ENCODE results near the gene PPFIA3. TPM values are rescaled to one million over a fixed set of nuclear protein-coding genes. Genes with fewer than 3 reads are reported as not detected.

PPFIA3 gene
- total and polyA plus RNA-seq, 2 of the 8 experiments (the other 6 are each of a cell fraction or from before 2014, with no cell fraction given), result 15.9 to 25.3 TPM

Small RNA genes within 50 kb of the gene (small RNA-seq; reads per million reads assigned to genes)
- not detected for gene RN7SL708P (ENCODE audit: insufficient read depth)

Other genes starting within 250 kb of the PPFIA3 start
- gene PPP1R15A, start 247.1 kb upstream of the PPFIA3 start, total RNA-seq (2021; fragmentation: NEBNext Ultra II Directional; extraction: Animal tissue kit (Norgen Biotek cat#: 25700)), result 12.8 and 14.0 TPM in 2 replicates
- 4.1 and 8.6 TPM in 2 replicates for gene PPP1R15A, start 247.1 kb upstream of the PPFIA3 start, polyA plus RNA-seq (2011; rRNA removed)
- gene TULP2, start 220.8 kb upstream of the PPFIA3 start, total RNA-seq (2021; fragmentation: NEBNext Ultra II Directional; extraction: Animal tissue kit (Norgen Biotek cat#: 25700)), result 1.0 and 1.1 TPM in 2 replicates
- 0.95 and 1.8 TPM in 2 replicates for gene TULP2, start 220.8 kb upstream of the PPFIA3 start, polyA plus RNA-seq (2011; rRNA removed)
- 106 and 111 TPM in 2 replicates for gene NUCB1, start 219.2 kb upstream of the PPFIA3 start, total RNA-seq (2021; fragmentation: NEBNext Ultra II Directional; extraction: Animal tissue kit (Norgen Biotek cat#: 25700))
- 121 and 178 TPM in 2 replicates for gene NUCB1, start 219.2 kb upstream of the PPFIA3 start, polyA plus RNA-seq (2011; rRNA removed)
- 2.2 and 2.7 TPM in 2 replicates for gene DHDH, start 185.8 kb upstream of the PPFIA3 start, total RNA-seq (2021; fragmentation: NEBNext Ultra II Directional; extraction: Animal tissue kit (Norgen Biotek cat#: 25700))
- gene DHDH, start 185.8 kb upstream of the PPFIA3 start, polyA plus RNA-seq (2011; rRNA removed), result 2.8 and 2.9 TPM in 2 replicates
- 257 and 295 TPM in 2 replicates for gene BAX, start 164.7 kb upstream of the PPFIA3 start, total RNA-seq (2021; fragmentation: NEBNext Ultra II Directional; extraction: Animal tissue kit (Norgen Biotek cat#: 25700))
- gene BAX, start 164.7 kb upstream of the PPFIA3 start, polyA plus RNA-seq (2011; rRNA removed), result 346 and 750 TPM in 2 replicates
- gene FTL, start 154.2 kb upstream of the PPFIA3 start, total RNA-seq (2021; fragmentation: NEBNext Ultra II Directional; extraction: Animal tissue kit (Norgen Biotek cat#: 25700)), result 1,751 and 1,764 TPM in 2 replicates
- gene FTL, start 154.2 kb upstream of the PPFIA3 start, polyA plus RNA-seq (2011; rRNA removed), result 2,427 and 3,043 TPM in 2 replicates
- gene GYS1, start 126.2 kb upstream of the PPFIA3 start, total RNA-seq (2021; fragmentation: NEBNext Ultra II Directional; extraction: Animal tissue kit (Norgen Biotek cat#: 25700)), result 37.8 and 38.7 TPM in 2 replicates
- 30.0 and 41.9 TPM in 2 replicates for gene GYS1, start 126.2 kb upstream of the PPFIA3 start, polyA plus RNA-seq (2011; rRNA removed)
- 152 and 160 TPM in 2 replicates for gene RUVBL2, start 125.7 kb upstream of the PPFIA3 start, total RNA-seq (2021; fragmentation: NEBNext Ultra II Directional; extraction: Animal tissue kit (Norgen Biotek cat#: 25700))
- gene RUVBL2, start 125.7 kb upstream of the PPFIA3 start, polyA plus RNA-seq (2011; rRNA removed), result 247 and 341 TPM in 2 replicates
- not detected in 2 replicates for gene LHB, start 102.5 kb upstream of the PPFIA3 start, total RNA-seq (2021; fragmentation: NEBNext Ultra II Directional; extraction: Animal tissue kit (Norgen Biotek cat#: 25700))
- 0.53 and 1.2 TPM in 2 replicates for gene LHB, start 102.5 kb upstream of the PPFIA3 start, polyA plus RNA-seq (2011; rRNA removed)
- not detected in 2 replicates for gene CGB3, start 95.2 kb upstream of the PPFIA3 start, total RNA-seq (2021; fragmentation: NEBNext Ultra II Directional; extraction: Animal tissue kit (Norgen Biotek cat#: 25700))
- 0.09 TPM in 1 of 2 replicates, not detected in the other for gene CGB3, start 95.2 kb upstream of the PPFIA3 start, polyA plus RNA-seq (2011; rRNA removed)
- 0.71 TPM in 1 of 2 replicates, not detected in the other for gene CGB2, start 87.7 kb upstream of the PPFIA3 start, total RNA-seq (2021; fragmentation: NEBNext Ultra II Directional; extraction: Animal tissue kit (Norgen Biotek cat#: 25700))
- 3.2 and 3.9 TPM in 2 replicates for gene CGB2, start 87.7 kb upstream of the PPFIA3 start, polyA plus RNA-seq (2011; rRNA removed)
- not detected in 2 replicates for gene CGB1, start 82.6 kb upstream of the PPFIA3 start, total RNA-seq (2021; fragmentation: NEBNext Ultra II Directional; extraction: Animal tissue kit (Norgen Biotek cat#: 25700))
- 0.83 TPM in 1 of 2 replicates, not detected in the other for gene CGB1, start 82.6 kb upstream of the PPFIA3 start, polyA plus RNA-seq (2011; rRNA removed)
- gene CGB5, start 75.7 kb upstream of the PPFIA3 start, total RNA-seq (2021; fragmentation: NEBNext Ultra II Directional; extraction: Animal tissue kit (Norgen Biotek cat#: 25700)), result 0.63 TPM in 1 of 2 replicates, not detected in the other
- gene CGB5, start 75.7 kb upstream of the PPFIA3 start, polyA plus RNA-seq (2011; rRNA removed), result 0.68 and 0.83 TPM in 2 replicates
- gene CGB8, start 70.4 kb upstream of the PPFIA3 start, total RNA-seq (2021; fragmentation: NEBNext Ultra II Directional; extraction: Animal tissue kit (Norgen Biotek cat#: 25700)), result 0.46 TPM in 1 of 2 replicates, not detected in the other
- gene CGB8, start 70.4 kb upstream of the PPFIA3 start, polyA plus RNA-seq (2011; rRNA removed), result 0.09 and 0.22 TPM in 2 replicates
- 0.52 and 1.2 TPM in 2 replicates for gene CGB7, start 61.8 kb upstream of the PPFIA3 start, total RNA-seq (2021; fragmentation: NEBNext Ultra II Directional; extraction: Animal tissue kit (Norgen Biotek cat#: 25700))
- 2.2 and 3.8 TPM in 2 replicates for gene CGB7, start 61.8 kb upstream of the PPFIA3 start, polyA plus RNA-seq (2011; rRNA removed)
- 2.8 and 3.1 TPM in 2 replicates for gene NTF4, start 54.7 kb upstream of the PPFIA3 start, total RNA-seq (2021; fragmentation: NEBNext Ultra II Directional; extraction: Animal tissue kit (Norgen Biotek cat#: 25700))
- 5.3 and 6.5 TPM in 2 replicates for gene NTF4, start 54.7 kb upstream of the PPFIA3 start, polyA plus RNA-seq (2011; rRNA removed)
- gene KCNA7, start 46.8 kb upstream of the PPFIA3 start, total RNA-seq (2021; fragmentation: NEBNext Ultra II Directional; extraction: Animal tissue kit (Norgen Biotek cat#: 25700)), result 0.10 and 0.17 TPM in 2 replicates
- gene KCNA7, start 46.8 kb upstream of the PPFIA3 start, polyA plus RNA-seq (2011; rRNA removed), result 0.06 and 0.09 TPM in 2 replicates
- gene SNRNP70, start 34.1 kb upstream of the PPFIA3 start, total RNA-seq (2021; fragmentation: NEBNext Ultra II Directional; extraction: Animal tissue kit (Norgen Biotek cat#: 25700)), result 231 and 244 TPM in 2 replicates
- gene SNRNP70, start 34.1 kb upstream of the PPFIA3 start, polyA plus RNA-seq (2011; rRNA removed), result 235 and 515 TPM in 2 replicates
- 4.1 and 4.2 TPM in 2 replicates for gene LIN7B, start 5.2 kb upstream of the PPFIA3 start, total RNA-seq (2021; fragmentation: NEBNext Ultra II Directional; extraction: Animal tissue kit (Norgen Biotek cat#: 25700))
- 4.1 and 6.0 TPM in 2 replicates for gene LIN7B, start 5.2 kb upstream of the PPFIA3 start, polyA plus RNA-seq (2011; rRNA removed)
- 1.2 and 2.5 TPM in 2 replicates for gene C19orf73, start 401 bp upstream of the PPFIA3 start, total RNA-seq (2021; fragmentation: NEBNext Ultra II Directional; extraction: Animal tissue kit (Norgen Biotek cat#: 25700))
- 4.6 and 10.0 TPM in 2 replicates for gene C19orf73, start 401 bp upstream of the PPFIA3 start, polyA plus RNA-seq (2011; rRNA removed)
- gene HRC, start 35.9 kb downstream of the PPFIA3 start, total RNA-seq (2021; fragmentation: NEBNext Ultra II Directional; extraction: Animal tissue kit (Norgen Biotek cat#: 25700)), result 1.8 and 2.3 TPM in 2 replicates
- 2.6 and 6.8 TPM in 2 replicates for gene HRC, start 35.9 kb downstream of the PPFIA3 start, polyA plus RNA-seq (2011; rRNA removed)
- gene TRPM4, start 38.2 kb downstream of the PPFIA3 start, total RNA-seq (2021; fragmentation: NEBNext Ultra II Directional; extraction: Animal tissue kit (Norgen Biotek cat#: 25700)), result 11.3 and 12.6 TPM in 2 replicates
- 13.3 and 21.5 TPM in 2 replicates for gene TRPM4, start 38.2 kb downstream of the PPFIA3 start, polyA plus RNA-seq (2011; rRNA removed)
- gene SLC6A16, start 205.6 kb downstream of the PPFIA3 start, total RNA-seq (2021; fragmentation: NEBNext Ultra II Directional; extraction: Animal tissue kit (Norgen Biotek cat#: 25700)), result 1.5 and 1.7 TPM in 2 replicates
- gene SLC6A16, start 205.6 kb downstream of the PPFIA3 start, polyA plus RNA-seq (2011; rRNA removed), result 0.93 and 1.1 TPM in 2 replicates
- not detected in 2 replicates for gene CD37, start 215.9 kb downstream of the PPFIA3 start, total RNA-seq (2021; fragmentation: NEBNext Ultra II Directional; extraction: Animal tissue kit (Norgen Biotek cat#: 25700))
- gene CD37, start 215.9 kb downstream of the PPFIA3 start, polyA plus RNA-seq (2011; rRNA removed), result not detected in 2 replicates
- gene TEAD2, start 242.9 kb downstream of the PPFIA3 start, total RNA-seq (2021; fragmentation: NEBNext Ultra II Directional; extraction: Animal tissue kit (Norgen Biotek cat#: 25700)), result 146 and 156 TPM in 2 replicates
- 87.6 and 110 TPM in 2 replicates for gene TEAD2, start 242.9 kb downstream of the PPFIA3 start, polyA plus RNA-seq (2011; rRNA removed)
- 2.6 and 3.1 TPM in 2 replicates for gene DKKL1, start 244.3 kb downstream of the PPFIA3 start, total RNA-seq (2021; fragmentation: NEBNext Ultra II Directional; extraction: Animal tissue kit (Norgen Biotek cat#: 25700))
- 5.9 and 6.8 TPM in 2 replicates for gene DKKL1, start 244.3 kb downstream of the PPFIA3 start, polyA plus RNA-seq (2011; rRNA removed)

Measured in H1 (cell line).